DOHH2 (cell line): ENCODE results near the gene AURKAIP1.
"Not testable (repeated sequence)": the region's sequence is repeated elsewhere in the genome, so short reads cannot be mapped to it uniquely, and the experiment has no call there.

Source experiments
- CTCF ChIP-seq: fragments of 200-600 bp; sonication (generic); IDR thresholded peaks from one replicate; pipeline ENCODE4 v1.5.1; 2014; ENCODE audit warnings: antibody characterized with exemption, mild to moderate bottlenecking, low read depth, low read length; ENCODE audit not compliant: poor library complexity, severe bottlenecking
- EZH2phosphoT487 ChIP-seq: fragments of 200-600 bp; sonication (generic); IDR thresholded peaks from 2 replicates; pipeline ENCODE4 v1.6.1; 2017; ENCODE audit warnings: borderline replicate concordance, mild to moderate bottlenecking, antibody characterized with exemption, low read length, moderate library complexity, mixed read lengths

- TF ChIP-seq CTCF, EZH2phosphoT487: not testable (repeated sequence)
Observed at GRCh38 chr1:1402901-1403392, 27.9 kb upstream of the AURKAIP1 start.
